Ishikawa (cell line): ENCODE results near the gene MAP3K5.

ENCODE experiments used
- CEBPB ChIP-seq: IDR thresholded peaks from 2 replicates; pipeline ENCODE4 v1.6.1; 2012
- CREB1 ChIP-seq: IDR thresholded peaks from 2 replicates; pipeline ENCODE4 v1.6.1; 2012; ENCODE audit warnings: low read depth
- EGR1 ChIP-seq: IDR thresholded peaks from 2 replicates; pipeline ENCODE4 v1.6.1; 2012
- EP300 ChIP-seq: IDR thresholded peaks from 2 replicates; pipeline ENCODE4 v1.6.1; 2012; ENCODE audit warnings: borderline replicate concordance
- FOXM1 ChIP-seq: IDR thresholded peaks from 2 replicates; pipeline ENCODE4 v1.6.1; 2012; ENCODE audit warnings: low read depth, borderline replicate concordance
- NFIC ChIP-seq: IDR thresholded peaks from 2 replicates; pipeline ENCODE4 v1.6.1; 2012
- RAD21 ChIP-seq: IDR thresholded peaks from 2 replicates; pipeline ENCODE4 v1.6.1; 2012; ENCODE audit warnings: low read depth
- REST ChIP-seq: IDR thresholded peaks from 2 replicates; pipeline ENCODE4 v1.6.1; 2012; ENCODE audit warnings: low read depth, mild to moderate bottlenecking
- TAF1 ChIP-seq: IDR thresholded peaks from 2 replicates; pipeline ENCODE4 v1.6.1; 2012; ENCODE audit warnings: low read depth, mild to moderate bottlenecking
- TCF12 ChIP-seq: IDR thresholded peaks from 2 replicates; pipeline ENCODE4 v1.6.1; 2012; ENCODE audit warnings: low read depth
- TEAD4 ChIP-seq: IDR thresholded peaks from 2 replicates; pipeline ENCODE4 v1.6.1; 2012
- YY1 ChIP-seq: IDR thresholded peaks from 2 replicates; pipeline ENCODE4 v1.6.1; 2012; ENCODE audit warnings: low read depth
- ZBTB7A ChIP-seq: IDR thresholded peaks from 2 replicates; pipeline ENCODE4 v1.6.1; 2012; ENCODE audit warnings: low read depth
- TF ChIP-seq, protein P1 (sequence below): IDR thresholded peaks from 2 replicates; pipeline ENCODE4 v1.6.1; 2012
- TF ChIP-seq, protein P2 (sequence below): IDR thresholded peaks from 2 replicates; pipeline ENCODE4 v1.6.1; 2012

MAP3K5 gene

DNA sequence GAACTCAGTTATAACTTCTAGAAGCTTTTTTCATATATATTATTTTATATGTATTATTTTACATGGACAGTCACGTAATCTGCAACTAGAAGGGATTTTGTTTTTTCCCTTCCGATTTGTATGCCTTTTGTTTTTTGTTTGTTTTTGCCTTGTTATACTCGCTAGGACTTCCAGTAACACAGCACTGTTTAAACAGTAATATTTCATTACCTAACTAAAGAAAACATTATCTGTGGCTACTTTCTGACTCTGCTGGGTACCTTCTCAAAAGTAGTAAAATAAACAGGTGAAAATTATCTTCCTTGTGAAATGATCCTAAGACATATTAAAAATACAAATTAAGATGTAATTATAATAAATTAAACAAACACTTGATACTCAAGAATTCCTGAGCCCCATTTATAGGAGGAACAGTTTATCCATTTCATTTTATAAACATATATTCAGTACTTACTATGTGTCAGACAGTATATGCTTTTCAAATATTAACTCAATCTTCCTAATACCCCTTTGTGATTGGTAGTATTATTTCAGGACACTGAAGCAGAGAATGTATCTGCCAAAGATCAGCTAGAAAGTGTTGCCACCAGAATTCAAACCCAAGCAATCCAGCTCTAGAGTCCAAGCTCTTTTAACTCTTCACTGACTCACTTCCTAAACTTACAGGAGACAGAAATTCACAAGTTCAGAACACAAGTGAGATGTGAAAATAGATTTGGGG lies 65.3 kb downstream of the MAP3K5 start:
- TF ChIP-seq, protein P1, sequence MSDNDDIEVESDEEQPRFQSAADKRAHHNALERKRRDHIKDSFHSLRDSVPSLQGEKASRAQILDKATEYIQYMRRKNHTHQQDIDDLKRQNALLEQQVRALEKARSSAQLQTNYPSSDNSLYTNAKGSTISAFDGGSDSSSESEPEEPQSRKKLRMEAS = no peak
- TF ChIP-seq TAF1 = no peak
- TF ChIP-seq REST = no peak
- TF ChIP-seq RAD21 = no peak
- TF ChIP-seq TCF12 = no peak
- TF ChIP-seq EP300 = no peak
- TF ChIP-seq CREB1 = no peak

GRCh38 chr6:136725124-136725523 lies 67.2 kb downstream of the MAP3K5 start:
- no peak for TF ChIP-seq NFIC
- no peak for TF ChIP-seq CREB1
- TF ChIP-seq, protein P2, sequence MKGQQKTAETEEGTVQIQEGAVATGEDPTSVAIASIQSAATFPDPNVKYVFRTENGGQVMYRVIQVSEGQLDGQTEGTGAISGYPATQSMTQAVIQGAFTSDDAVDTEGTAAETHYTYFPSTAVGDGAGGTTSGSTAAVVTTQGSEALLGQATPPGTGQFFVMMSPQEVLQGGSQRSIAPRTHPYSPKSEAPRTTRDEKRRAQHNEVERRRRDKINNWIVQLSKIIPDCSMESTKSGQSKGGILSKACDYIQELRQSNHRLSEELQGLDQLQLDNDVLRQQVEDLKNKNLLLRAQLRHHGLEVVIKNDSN = no peak
- no peak for TF ChIP-seq REST

- TF ChIP-seq ZBTB7A = no peak
- TF ChIP-seq FOXM1 = no peak
- TF ChIP-seq, protein P1 = no peak
- TF ChIP-seq NFIC = no peak
- TF ChIP-seq REST = no peak
- TF ChIP-seq CREB1 = no peak
- no peak for TF ChIP-seq EP300
- TF ChIP-seq, protein P2 = no peak
- no peak for TF ChIP-seq EGR1
- TF ChIP-seq YY1 = no peak
- TF ChIP-seq TCF12 = no peak
- no peak for TF ChIP-seq CEBPB
- no peak for TF ChIP-seq TEAD4
- no peak for TF ChIP-seq RAD21
- no peak for TF ChIP-seq TAF1
Observed at GRCh38 chr6:136723780-136724179, 68.5 kb downstream of the MAP3K5 start.

GRCh38 chr6:136721467-136721866 lies 70.8 kb downstream of the MAP3K5 start:
- TF ChIP-seq FOXM1 = no peak
- no peak for TF ChIP-seq TCF12
- TF ChIP-seq CREB1 = no peak
- no peak for TF ChIP-seq CEBPB
- no peak for TF ChIP-seq REST
- TF ChIP-seq YY1 = no peak
- TF ChIP-seq EGR1 = no peak
- TF ChIP-seq RAD21 = no peak
- TF ChIP-seq, protein P2 = no peak
- no peak for TF ChIP-seq NFIC
- no peak for TF ChIP-seq TAF1
- no peak for TF ChIP-seq ZBTB7A
- TF ChIP-seq, protein P1 = no peak
- no peak for TF ChIP-seq EP300
- no peak for TF ChIP-seq TEAD4
